Cerebellar cortex (tissue), 1 donor: ENCODE results near the gene ZKSCAN1.

Experiments used
- DNase-seq: peaks from one replicate; pipeline ENCODE4 v3.0.0-alpha.2; 2015; ENCODE audit warnings: low spot score

The ZKSCAN1 gene

DNA sequence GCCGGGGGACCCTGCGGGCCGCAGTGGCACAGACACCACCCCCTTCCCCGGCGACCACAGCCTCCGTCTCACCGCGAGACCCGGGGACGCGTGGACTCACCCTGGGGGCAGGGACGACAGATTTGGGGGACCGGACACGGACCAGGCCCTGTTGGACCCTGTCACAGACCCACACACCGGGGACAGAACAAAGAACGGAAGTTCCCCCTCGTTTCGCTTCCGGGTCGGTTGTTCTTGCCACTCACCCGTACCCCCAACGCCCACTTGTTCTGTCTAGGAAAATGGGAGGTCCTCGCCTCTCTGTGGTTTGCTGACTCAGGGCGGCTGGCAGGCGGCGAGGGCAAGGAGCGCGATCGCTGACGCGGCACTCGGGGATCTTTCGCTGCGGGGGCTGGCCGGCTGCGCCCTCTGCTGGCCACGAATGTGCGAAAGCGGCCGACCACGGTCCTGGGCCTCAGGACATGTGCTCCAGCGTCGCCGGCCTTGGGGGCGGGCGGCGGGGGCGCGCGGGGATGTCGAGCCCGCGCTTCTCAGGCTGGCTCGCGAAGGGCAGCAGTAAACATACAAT is 66.2 kb downstream of the ZKSCAN1 start, which contains the start of gene ZNF3:
ZNF3 (minus strand) TSS at position 189 of the 568 bp plus-strand sequence. CDS start 4,366 bp downstream, outside the sequence.
- peak; percentile 99 for DNase-seq

DNA sequence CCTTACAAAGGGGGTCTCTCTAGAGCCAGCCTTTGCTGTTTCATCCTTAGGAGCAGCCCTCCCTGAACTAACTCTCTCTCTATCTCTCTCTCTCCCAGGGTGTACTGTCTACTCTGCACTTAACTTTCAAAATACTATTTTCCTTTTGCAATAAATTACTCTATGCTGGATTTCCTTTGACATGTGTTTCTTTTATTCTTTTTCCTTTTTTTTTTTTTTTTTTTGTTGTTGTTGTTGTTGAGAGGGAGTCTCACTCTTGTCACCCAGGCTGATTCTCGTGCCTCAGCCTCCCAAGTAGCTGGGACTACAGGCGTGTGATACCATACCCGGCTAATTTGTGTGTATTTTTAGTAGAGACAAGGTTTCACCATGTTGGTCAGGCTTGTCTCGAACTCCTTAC is 67.6 kb downstream of the ZKSCAN1 start:
- no peak for DNase-seq

DNA sequence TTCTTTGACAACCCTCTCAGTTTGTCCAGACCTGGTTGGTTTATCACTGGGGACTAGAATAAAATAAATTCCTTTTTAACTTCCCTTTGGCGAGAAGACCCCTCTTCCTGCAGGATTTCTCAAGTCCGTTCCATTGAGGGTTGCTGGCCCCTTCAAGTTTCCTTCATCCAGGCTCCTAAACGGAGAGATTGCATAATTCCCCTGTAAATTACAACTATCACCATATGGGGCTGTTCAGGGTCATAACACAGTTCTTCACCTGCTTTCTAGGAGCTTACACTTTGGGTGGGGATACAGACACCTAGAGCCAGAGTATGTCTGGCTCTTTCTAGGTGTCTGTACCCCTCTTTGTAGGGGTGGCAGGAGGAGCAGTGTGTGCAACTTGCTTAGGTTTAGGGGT is 70.1 kb downstream of the ZKSCAN1 start:
- no peak for DNase-seq

DNA sequence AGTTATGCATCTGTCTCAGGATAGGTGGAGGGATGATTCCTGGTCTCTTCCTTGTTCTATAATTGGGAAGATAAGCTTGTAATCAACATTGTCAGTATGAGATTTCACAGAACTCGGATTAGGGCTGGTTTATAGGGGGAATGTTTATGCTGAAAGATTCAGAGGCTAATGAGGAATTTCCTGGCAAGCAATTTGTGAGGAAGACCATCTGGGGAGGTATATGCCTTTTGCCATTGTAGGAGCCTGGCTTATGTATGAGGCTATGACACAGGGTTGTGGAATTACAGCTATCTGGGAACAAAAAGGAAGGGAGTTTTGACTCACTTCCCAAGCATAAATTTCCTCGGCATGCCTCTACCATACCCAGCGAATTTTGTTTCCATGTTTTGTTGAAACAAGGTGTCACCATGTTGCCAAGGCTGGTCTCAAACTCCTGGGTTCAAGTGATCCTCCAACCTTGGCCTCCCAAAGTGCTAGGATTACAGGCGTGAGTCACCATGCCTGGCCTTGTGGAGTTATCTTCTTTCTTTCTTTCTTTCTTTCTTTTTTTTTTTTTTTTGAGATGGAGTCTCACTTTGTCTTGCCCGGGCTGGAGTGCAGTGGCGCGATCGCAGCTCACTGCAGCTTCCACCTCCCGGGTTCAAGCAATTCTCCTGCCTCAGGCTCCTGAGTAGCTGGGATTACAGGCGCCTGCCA is 71.8 kb downstream of the ZKSCAN1 start:
- DNase-seq = no peak

DNA sequence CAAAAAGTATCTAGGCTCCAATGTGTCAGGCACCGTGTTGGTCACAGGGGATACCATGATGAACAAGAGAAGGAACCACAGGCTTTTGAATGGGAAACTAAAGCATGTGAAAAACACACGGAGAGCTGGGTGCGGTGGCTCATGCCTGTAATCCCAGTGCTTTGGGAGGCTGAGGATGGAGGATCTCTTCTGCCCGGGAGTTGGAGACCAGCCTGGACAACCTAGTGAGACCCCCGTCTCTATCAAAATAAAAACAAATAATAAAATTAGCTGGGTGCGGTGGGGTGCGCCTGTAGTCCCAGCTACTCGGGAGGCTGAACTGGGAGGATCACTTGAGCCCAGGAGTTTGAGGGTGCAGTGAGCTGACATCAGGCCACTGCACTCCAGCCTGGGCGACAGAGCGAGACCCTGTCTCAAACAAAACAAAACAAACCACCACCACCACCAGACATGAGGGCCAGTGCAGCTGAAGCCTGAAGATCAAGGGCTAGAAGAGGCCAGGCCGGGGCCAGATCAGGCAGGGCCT is 72.8 kb downstream of the ZKSCAN1 start:
- no peak for DNase-seq

DNA sequence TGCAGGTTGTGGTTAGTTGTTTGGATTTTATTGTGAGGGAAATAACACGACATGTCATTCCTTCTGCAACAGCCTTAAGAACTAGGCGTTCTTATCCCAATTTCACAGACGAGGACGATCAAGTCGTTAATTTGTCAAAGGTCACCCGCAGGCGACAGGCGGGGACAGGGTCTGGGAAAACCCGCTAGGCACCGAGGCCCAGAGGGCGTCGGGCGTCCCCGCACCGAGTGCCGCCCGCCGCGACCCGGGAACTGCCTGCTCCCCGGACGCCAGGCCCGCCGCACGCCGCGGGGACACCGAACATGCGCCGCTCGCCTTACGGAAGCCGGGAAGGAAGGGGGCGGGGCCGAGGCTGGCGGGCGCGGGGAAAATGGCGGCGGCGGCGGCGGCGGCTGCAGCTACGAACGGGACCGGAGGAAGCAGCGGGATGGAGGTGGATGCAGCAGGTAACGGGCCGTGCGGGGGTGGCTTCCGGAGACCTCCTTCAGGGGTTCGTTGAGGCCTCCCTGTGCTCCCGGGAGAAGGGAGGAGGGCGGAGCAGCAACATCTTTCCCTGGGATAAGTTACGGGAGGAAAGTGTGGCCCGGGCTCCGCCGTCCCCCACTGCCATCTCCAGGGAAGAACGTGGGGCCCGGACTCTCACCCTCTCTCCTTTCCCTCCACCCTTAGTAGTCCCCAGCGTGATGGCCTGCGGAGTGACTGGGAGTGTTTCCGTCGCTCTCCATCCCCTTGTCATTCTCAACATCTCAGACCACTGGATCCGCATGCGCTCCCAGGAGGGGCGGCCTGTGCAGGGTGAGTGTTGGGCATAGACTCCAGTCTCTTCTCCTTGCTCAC is 73.4 kb downstream of the ZKSCAN1 start, which contains the start of gene COPS6:
COPS6 (plus strand) TSS at position 349 of the 837 bp plus-strand sequence; CDS start at position 371, 22 bp downstream.
- peak; percentile 63 for DNase-seq

DNA sequence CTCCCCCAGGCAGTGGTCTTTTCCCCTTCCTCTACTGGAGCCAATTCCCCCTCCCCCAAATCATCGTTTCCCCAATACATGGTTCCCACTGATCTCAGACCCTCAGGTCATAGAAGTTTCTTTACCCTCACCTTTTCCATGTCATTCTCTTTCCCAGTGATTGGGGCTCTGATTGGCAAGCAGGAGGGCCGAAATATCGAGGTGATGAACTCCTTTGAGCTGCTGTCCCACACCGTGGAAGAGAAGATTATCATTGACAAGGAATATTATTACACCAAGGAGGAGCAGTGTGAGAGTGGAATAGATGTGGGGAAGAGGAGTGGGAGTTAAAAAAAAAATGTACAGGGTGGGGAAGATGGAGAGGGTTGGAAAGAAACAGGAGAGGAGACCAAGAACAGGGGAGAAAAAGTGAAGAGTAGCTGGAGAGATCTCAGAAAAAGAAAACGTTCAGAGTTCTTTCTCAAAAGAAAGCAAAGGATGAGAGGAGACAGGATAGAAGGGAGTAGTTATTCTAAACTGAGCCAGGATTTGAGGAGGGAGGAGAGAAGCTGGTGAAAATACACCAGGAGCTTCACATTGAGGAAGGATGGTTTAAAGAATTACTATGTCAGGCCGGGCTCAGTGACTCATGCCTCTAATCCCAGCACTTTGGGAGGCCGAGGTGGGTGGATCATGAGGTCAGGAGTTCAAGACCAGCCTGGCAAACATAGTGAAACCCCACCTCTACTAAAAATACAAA is 74.2 kb downstream of the ZKSCAN1 start:
- no peak for DNase-seq

DNA sequence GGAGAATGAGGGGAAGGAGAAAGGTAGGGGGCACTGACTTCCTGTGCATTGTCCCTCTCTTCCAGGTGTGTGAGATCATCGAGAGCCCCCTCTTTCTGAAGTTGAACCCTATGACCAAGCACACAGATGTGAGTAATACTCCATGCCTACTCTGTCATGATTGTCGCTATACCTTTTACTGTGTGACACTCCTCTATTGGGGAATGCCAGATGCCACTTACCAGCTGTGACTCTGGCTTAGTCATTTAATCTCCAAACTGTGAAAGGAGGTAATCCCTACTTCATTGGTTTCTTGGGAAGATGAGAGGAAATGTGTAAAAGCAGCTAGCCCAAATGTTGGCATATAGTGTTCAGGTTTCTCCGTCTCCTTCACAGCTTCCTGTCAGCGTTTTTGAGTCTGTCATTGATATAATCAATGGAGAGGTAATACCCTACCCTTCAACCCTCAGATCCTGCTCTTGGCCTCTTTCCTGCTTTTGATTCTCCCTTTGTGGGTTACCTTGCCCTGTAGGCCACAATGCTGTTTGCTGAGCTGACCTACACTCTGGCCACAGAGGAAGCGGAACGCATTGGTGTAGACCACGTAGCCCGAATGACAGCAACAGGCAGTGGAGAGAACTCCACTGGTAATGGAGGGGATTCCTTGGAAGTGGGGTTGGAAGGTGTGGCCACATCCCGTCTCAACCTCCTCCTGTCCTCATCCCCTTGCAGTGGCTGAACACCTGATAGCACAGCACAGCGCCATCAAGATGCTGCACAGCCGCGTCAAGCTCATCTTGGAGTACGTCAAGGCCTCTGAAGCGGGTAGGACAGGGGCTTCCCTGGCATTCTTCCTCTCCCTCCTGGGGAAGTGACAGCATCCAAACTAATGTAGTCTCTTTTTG is 75.4 kb downstream of the ZKSCAN1 start:
- no peak for DNase-seq
